ENCODE results near the gene RASSF8. TPM values are rescaled to one million over a fixed set of nuclear protein-coding genes. Genes with fewer than 3 reads are reported as not detected.

Gene RASSF8
- total RNA-seq, 1 donor from 2014 or later, result 54.6 TPM

DNA sequence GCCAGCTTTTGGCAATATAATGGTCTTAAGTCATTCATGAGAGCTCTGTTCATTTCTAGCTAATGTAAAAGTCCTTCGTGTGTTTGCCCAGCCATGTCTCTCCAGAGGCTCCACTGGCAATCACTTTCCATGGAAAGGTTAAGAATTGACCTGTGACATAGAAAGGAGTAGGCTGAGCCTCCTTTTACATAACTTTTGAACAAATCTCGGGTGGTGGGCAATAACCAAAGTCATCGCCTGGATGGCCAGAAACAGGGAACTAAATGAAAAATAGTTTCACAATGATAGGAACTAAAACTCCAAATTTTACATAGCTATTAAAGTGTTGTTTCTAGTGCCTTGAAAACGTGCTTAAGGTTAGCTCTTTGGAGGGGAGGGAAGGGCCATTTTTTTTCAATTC is 159.8 kb downstream of the RASSF8 start:
- DNase-seq (ENCODE audit: low spot score), result no peak

DNA sequence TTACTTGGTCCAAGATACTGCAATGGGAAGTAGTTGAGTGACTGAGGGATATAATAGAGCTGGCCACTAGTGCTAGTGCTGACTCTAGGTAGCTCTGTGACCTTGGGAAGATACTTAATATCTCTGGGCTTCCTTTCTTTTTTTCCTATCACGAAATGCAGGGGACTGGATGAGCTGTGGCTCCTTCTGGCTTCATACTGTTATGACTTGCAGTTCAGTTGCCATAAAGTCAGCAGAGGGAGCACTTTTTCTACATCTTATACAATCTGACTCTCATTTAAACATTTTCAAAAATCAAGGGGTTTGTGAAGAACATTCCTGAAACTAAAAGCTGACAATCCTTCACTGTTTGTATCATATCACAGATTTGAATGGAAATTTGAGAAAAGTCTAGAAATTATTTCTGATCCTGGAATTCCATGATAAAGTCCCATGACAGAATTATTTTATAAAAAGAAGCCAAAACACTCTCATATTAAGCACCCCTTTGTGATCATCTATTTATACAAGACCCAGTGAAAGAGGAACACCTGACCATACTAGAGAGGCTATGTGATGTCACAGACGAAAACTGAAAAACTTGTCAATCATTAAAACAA is 161.0 kb downstream of the RASSF8 start:
- TF ChIP-seq, protein P1, sequence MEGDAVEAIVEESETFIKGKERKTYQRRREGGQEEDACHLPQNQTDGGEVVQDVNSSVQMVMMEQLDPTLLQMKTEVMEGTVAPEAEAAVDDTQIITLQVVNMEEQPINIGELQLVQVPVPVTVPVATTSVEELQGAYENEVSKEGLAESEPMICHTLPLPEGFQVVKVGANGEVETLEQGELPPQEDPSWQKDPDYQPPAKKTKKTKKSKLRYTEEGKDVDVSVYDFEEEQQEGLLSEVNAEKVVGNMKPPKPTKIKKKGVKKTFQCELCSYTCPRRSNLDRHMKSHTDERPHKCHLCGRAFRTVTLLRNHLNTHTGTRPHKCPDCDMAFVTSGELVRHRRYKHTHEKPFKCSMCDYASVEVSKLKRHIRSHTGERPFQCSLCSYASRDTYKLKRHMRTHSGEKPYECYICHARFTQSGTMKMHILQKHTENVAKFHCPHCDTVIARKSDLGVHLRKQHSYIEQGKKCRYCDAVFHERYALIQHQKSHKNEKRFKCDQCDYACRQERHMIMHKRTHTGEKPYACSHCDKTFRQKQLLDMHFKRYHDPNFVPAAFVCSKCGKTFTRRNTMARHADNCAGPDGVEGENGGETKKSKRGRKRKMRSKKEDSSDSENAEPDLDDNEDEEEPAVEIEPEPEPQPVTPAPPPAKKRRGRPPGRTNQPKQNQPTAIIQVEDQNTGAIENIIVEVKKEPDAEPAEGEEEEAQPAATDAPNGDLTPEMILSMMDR (IDR thresholded peaks at IDR 0.05), result peak; percentile 87
- no peak overlapping the region for H3K4me3 Mint-ChIP-seq (ENCODE audit: unreplicated experiment)
- no peaks in the 10 kb centered on the region for H3K27me3 Mint-ChIP-seq (ENCODE audit: low read depth)

More for the DNA sequence above, 159.8 kb downstream of the RASSF8 start:
- TF ChIP-seq, protein P1 (IDR thresholded peaks at IDR 0.05), result no peak
- H3K27ac Mint-ChIP-seq (ENCODE audit: unreplicated experiment), result no peak overlapping the region
- no peaks in the 10 kb centered on the region for H3K27me3 Mint-ChIP-seq (ENCODE audit: low read depth)
- peaks cover 33% of the 10 kb centered on the region for H3K4me1 Mint-ChIP-seq (ENCODE audit: low read depth)
- H3K4me3 Mint-ChIP-seq (ENCODE audit: unreplicated experiment), result no peak overlapping the region
- H3K9me3 Mint-ChIP-seq (ENCODE audit: low read depth), result no peaks in the 10 kb centered on the region
- H3K36me3 Mint-ChIP-seq (ENCODE audit: low read depth), result no peaks in the 10 kb centered on the region

DNA sequence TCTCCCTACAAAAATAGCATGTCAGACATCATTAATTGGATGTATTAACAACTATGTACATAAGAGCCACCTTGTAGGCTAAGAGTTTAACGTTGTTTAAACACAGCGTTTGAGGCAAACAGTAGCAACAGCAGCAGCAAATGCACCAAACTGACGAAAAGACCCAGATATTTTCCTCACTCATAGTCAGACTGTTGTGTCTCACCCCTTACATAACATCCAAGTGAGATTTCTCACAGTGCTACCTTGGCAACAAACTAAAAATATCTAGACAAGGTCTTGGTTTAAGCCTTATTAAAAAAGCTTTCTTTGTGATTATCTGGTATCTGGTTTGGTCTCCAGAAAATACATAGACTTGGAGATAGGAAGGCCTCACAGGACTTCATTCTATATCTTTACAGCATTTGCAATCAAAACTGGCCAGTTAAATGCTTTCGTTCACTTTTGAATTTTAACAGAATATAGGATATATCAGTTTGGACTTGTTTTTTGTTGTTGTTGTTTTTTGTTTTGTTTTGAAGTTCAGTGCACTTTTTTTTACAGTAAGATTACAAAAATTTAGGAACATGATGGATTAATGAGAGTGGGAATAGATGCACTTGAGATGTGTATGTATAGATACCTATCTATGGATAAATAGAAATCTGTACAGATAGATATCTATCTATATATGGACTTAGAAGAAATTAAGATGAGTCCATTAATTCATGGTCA is 162.2 kb downstream of the RASSF8 start:
- Mint-ChIP-seq H3K36me3 (ENCODE audit: low read depth) (no peaks in the 10 kb centered on the region), H3K4me3 (ENCODE audit: unreplicated experiment) (no peak overlapping the region), H3K27ac (ENCODE audit: unreplicated experiment) (no peak overlapping the region), H3K4me1 (ENCODE audit: low read depth) (peaks cover 40% of the 10 kb centered on the region), H3K9me3 (ENCODE audit: low read depth) (no peaks in the 10 kb centered on the region), H3K27me3 (ENCODE audit: low read depth) (no peaks in the 10 kb centered on the region)
- TF ChIP-seq, protein P1 (IDR thresholded peaks at IDR 0.05), result no peak
- no peak for DNase-seq (ENCODE audit: low spot score)

More for the DNA sequence above, 161.0 kb downstream of the RASSF8 start:
- no peak for DNase-seq (ENCODE audit: low spot score)
- Mint-ChIP-seq H3K9me3 (ENCODE audit: low read depth) (no peaks in the 10 kb centered on the region), H3K27ac (ENCODE audit: unreplicated experiment) (no peak overlapping the region), H3K36me3 (ENCODE audit: low read depth) (no peaks in the 10 kb centered on the region), H3K4me1 (ENCODE audit: low read depth) (peaks cover 39% of the 10 kb centered on the region)

DNA sequence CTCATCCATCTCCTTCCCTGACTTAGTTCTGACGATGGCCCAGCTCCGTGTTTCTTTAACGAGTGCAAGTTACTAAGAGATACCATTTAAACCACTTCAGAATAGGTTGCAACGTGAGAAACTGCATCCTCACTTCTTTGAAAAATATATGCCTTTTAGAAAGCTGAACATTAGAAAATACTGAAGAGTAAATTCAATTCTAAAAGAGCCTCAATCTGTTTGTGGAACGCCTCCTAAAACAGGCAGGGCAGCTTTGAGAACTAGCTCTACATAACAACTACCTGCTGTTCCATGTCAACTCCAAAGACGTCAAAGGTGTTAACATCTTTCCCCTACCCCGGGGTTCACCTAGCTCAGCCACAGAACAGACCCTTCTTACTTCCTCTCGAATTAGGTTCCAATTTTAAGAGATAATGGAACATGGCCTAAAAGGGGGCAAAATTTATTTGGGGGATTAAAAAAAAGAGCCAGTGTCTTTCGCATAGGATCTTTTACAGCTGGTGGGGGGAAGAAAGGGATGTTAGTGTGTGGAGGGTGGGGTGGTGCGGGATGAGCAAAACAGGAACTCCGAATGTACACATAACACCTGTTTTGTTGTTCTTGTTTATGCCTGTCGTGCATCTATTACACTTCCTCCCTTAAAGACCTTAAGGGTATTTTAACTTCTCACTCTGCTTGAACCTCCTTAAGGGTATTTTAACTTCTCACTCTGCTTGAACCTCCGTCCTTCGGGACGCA is 163.0 kb downstream of the RASSF8 start:
- TF ChIP-seq, protein P1 (IDR thresholded peaks at IDR 0.05), result no peak
- peaks cover 39% of the 10 kb centered on the region for H3K4me1 Mint-ChIP-seq (ENCODE audit: low read depth)
- H3K9me3 Mint-ChIP-seq (ENCODE audit: low read depth), result no peaks in the 10 kb centered on the region
- peak overlapping the region; percentile 66 for H3K4me3 Mint-ChIP-seq (ENCODE audit: unreplicated experiment)
- H3K27me3 Mint-ChIP-seq (ENCODE audit: low read depth), result no peaks in the 10 kb centered on the region
- no peak overlapping the region for H3K27ac Mint-ChIP-seq (ENCODE audit: unreplicated experiment)
- DNase-seq (ENCODE audit: low spot score), result no peak
- H3K36me3 Mint-ChIP-seq (ENCODE audit: low read depth), result no peaks in the 10 kb centered on the region

DNA sequence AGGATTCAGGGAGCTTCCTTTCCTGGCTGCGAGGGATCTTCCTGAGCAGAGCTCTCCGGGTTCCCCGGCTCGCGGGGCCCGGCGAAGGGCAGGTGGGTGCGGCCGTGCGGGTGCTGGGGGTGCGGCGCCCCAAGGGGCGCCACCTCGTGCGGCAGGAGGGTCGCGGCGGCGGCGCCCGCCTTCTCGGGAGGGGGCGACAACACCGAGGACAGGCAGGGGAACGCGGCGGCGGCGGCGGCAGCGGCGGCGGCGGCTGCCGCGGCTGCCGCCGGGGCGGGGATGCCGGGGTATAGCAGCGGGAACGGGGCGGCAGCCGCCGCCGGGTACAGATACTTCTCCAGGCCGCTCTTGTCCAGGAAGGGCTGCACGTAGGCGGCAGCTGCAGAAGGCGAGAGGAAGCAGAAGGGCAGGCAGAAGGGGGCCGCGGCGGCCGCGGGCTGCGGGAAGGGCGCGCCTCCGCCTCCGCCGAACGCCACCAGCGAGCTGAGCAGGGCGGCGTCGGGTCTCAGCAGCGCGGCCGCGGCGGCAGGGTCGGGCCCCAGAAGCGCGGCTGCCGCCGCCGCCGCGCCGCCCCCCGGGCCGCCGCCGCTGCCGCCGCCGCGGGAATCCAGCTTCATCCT is 163.7 kb downstream of the RASSF8 start:
- peaks cover 41% of the 10 kb centered on the region for H3K4me1 Mint-ChIP-seq (ENCODE audit: low read depth)
- H3K36me3 Mint-ChIP-seq (ENCODE audit: low read depth), result no peaks in the 10 kb centered on the region
- no peaks in the 10 kb centered on the region for H3K27me3 Mint-ChIP-seq (ENCODE audit: low read depth)
- no peaks in the 10 kb centered on the region for H3K9me3 Mint-ChIP-seq (ENCODE audit: low read depth)
- no peak for DNase-seq (ENCODE audit: low spot score)
- peak overlapping the region; percentile 66 for H3K4me3 Mint-ChIP-seq (ENCODE audit: unreplicated experiment)
- no peak overlapping the region for H3K27ac Mint-ChIP-seq (ENCODE audit: unreplicated experiment)
- TF ChIP-seq, protein P1 (IDR thresholded peaks at IDR 0.05), result peak; percentile 15

Data from chondrocyte (in vitro differentiated cells).